CD4-positive, alpha-beta T cell treated with Interleukin-2 at 100 ng/mL for 4 hours (primary cell): ENCODE results near the gene SPDYE3.

Experiments used
- DNase-seq: peaks from one replicate; pipeline ENCODE4 v3.0.0-alpha.2; 2020; ENCODE audit warnings: low spot score

Gene SPDYE3

DNA sequence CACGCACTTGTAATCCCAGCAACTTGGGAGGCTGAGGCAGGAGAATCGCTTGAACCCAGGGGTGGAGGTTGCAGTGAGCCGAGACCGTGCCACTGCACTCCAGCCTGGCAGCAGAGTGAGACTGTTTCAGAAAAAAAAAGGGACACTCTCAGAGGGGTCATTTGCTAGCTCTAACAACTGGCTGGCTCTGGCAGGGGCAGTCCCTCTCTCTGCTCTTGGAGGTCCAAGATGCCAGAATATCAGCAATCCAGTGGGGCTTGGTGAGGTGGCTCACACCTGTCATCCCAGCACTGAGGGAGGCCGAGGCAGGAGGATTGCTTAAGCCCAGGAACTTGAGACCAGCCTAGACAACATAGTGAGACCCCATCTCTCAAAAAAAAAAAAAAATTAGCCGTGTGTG, 63.2 kb downstream of the SPDYE3 start:
- no peak for DNase-seq

- DNase-seq, result no peak
Observed at GRCh38 chr7:100371561-100372171, 64.2 kb downstream of the SPDYE3 start.
